Heart left ventricle (tissue), 13 donors: ENCODE measurements around the gene SPATA2.

Experiments used
- CTCF ChIP-seq, 12 donors: fragments of 200-600 bp; sonication (generic) in 4 of 12; IDR thresholded peaks; one replicate each; pipeline versions ENCODE4 v1.5.0 to v1.8.0; 2018 to 2022; ENCODE audit warnings: antibody characterized with exemption in 12 of 12, mild to moderate bottlenecking in 5 of 12
- POLR2A ChIP-seq, 2 donors: fragments of 450-650 bp; IDR thresholded peaks; one replicate each; pipeline ENCODE4 v1.6.1; 2017; ENCODE audit warnings: antibody characterized with exemption in 2 of 2, mild to moderate bottlenecking in 2 of 2, moderate library complexity in 2 of 2
- donor health status: ischemic (EF 13 %, LVEDD 7.1; RV severe dilation, severe dysfunction).
- donor health status: DM: no; HTN: yes; CAD: no.
- donor health status: DM: no; HTN: no; CAD: no.
- donor health status: ischemic (EF 25% LVEDD 6.9; RV normal size, moderate dysfunction).
- donor health status: ischemic (EF 25% LVEDD 5.7; RV mildly dilated, moderate dysfunction).
- donor health status: ischemic (EF 35%, LVEDD 5.7; RV mildly dilated, moderate dysfunction).
- donor health status: nonischemic (EF 11% LVEDD 7.7; RV severe dilation, severe dysfunction).
- donor health status: DM: yes; HTN: yes; CAD: no.
- donor health status: PGD.
- donor health status: ischemic (EF 29% LVEDD 5.4; RV normal size, mild dysfunction).
- donor health status: nonischemic (EF 23%, LVEDD 6.1; RV moderate dilation, normal function).

GRCh38 chr20:49941456-49941855 is 26.1 kb upstream of the SPATA2 start:
- TF ChIP-seq CTCF (IDR thresholded peaks at IDR 0.05) (no peak), POLR2A (IDR thresholded peaks at IDR 0.05) (no peak)
